ENCODE measurements around the gene STOML3. TPM values are rescaled to one million over a fixed set of nuclear protein-coding genes. Genes with fewer than 3 reads are reported as not detected.
"Not testable (repeated sequence)": the region's sequence is repeated elsewhere in the genome, so short reads cannot be mapped to it uniquely, and the experiment has no call there.

STOML3 gene
- total RNA-seq, 2 experiments from 2014 or later: not detected

DNA sequence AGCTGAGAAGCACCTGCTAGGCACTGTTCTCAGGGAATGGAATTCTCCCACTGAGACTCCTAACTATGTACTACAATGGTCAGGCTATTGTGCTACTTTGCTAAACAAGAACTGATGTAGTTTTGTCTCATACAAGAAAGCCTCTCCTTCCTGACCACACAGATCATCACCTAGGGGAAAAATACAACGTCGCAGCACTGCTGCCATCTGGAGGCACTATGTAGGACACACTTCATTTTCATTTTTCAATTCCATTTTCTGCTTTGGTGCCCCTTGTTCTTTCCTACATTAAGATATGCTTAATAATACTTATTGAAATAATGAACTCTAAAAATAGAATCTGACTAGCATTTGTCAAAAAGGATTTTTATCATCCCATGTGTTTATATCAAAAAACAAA lies 26.2 kb upstream of the STOML3 start:
- H3K27ac Mint-ChIP-seq: peak overlapping the region; percentile 34

DNA sequence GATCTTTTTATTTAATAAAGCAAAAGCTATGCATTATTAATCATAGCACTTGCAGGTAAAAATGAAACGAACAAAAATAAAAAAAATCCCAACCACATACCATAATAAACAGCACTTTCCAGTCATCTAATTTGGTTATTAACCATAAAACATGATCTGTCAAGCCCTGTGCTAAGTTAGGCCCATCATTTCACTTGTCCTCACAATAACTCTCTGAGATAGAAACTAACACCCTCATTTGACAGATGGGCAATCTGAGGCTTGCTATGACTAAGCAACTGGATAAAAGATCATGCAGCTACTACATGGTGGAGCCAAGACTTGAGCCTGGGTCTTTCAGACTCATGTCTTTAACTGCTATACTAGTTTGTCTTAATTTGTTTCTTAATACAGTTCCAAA lies 25.5 kb upstream of the STOML3 start:
- Mint-ChIP-seq H3K27ac (no peak overlapping the region), H3K4me3 (no peak overlapping the region), H3K4me1 (peaks cover 7% of the 10 kb centered on the region), H3K9me3 (no peaks in the 10 kb centered on the region), H3K36me3 (peaks cover 40% of the 10 kb centered on the region), H3K27me3 (no peaks in the 10 kb centered on the region)
- no peak for DNase-seq

More for the DNA sequence above, 26.2 kb upstream of the STOML3 start:
- H3K27me3 Mint-ChIP-seq: no peaks in the 10 kb centered on the region
- peaks cover 7% of the 10 kb centered on the region for H3K4me1 Mint-ChIP-seq
- DNase-seq: no peak
- H3K36me3 Mint-ChIP-seq: peaks cover 37% of the 10 kb centered on the region
- H3K9me3 Mint-ChIP-seq: no peaks in the 10 kb centered on the region
- H3K4me3 Mint-ChIP-seq: no peak overlapping the region

DNA sequence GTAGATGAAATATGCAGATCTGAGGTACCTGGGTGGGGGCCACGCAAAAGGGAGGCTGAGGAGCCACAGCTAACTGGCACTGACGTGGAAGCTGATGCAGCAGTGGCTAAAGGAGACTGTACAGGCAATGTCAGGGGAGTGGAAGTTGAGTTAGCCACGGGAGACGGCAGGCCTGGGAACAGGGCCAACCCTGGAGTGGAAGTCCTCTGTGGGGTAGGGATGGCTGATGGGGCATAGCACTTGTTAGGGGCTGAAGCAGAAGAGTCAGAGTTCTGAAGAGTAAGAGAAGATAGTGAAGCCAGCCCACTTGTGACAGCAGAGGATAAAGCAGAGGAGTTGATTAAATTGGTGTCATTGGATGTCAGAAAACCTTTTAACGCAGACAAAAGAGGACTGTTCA lies 22.8 kb upstream of the STOML3 start:
- no peak overlapping the region for H3K27ac Mint-ChIP-seq
- H3K4me3 Mint-ChIP-seq: no peak overlapping the region
- DNase-seq: no peak
- H3K36me3 Mint-ChIP-seq: peaks cover 47% of the 10 kb centered on the region
- no peaks in the 10 kb centered on the region for H3K27me3 Mint-ChIP-seq
- peaks cover 7% of the 10 kb centered on the region for H3K4me1 Mint-ChIP-seq
- H3K9me3 Mint-ChIP-seq: no peaks in the 10 kb centered on the region

DNA sequence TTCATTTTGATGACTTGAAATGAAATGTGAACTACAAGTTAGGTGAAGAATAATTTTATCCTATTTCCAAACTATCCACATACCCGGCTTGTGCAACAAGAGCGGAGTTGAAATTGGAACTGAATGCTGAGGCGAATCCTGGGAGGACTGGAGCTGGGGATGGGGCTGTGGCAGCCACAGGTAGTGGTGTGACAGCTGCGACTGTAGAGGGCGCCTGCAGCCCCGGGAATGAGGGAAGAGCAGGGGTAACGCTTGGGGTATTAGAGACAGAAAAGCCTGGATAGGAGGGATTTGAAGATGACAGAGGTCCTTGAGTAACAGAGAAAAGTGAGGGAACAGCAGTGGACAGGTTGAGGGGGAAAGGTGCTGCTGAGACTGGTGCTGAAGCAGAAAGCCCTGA lies 22.0 kb upstream of the STOML3 start:
- no peak for DNase-seq
- no peak overlapping the region for H3K4me3 Mint-ChIP-seq
- H3K9me3 Mint-ChIP-seq: no peaks in the 10 kb centered on the region
- no peaks in the 10 kb centered on the region for H3K27me3 Mint-ChIP-seq
- H3K36me3 Mint-ChIP-seq: peaks cover 51% of the 10 kb centered on the region
- peaks cover 7% of the 10 kb centered on the region for H3K4me1 Mint-ChIP-seq
- no peak overlapping the region for H3K27ac Mint-ChIP-seq

DNA sequence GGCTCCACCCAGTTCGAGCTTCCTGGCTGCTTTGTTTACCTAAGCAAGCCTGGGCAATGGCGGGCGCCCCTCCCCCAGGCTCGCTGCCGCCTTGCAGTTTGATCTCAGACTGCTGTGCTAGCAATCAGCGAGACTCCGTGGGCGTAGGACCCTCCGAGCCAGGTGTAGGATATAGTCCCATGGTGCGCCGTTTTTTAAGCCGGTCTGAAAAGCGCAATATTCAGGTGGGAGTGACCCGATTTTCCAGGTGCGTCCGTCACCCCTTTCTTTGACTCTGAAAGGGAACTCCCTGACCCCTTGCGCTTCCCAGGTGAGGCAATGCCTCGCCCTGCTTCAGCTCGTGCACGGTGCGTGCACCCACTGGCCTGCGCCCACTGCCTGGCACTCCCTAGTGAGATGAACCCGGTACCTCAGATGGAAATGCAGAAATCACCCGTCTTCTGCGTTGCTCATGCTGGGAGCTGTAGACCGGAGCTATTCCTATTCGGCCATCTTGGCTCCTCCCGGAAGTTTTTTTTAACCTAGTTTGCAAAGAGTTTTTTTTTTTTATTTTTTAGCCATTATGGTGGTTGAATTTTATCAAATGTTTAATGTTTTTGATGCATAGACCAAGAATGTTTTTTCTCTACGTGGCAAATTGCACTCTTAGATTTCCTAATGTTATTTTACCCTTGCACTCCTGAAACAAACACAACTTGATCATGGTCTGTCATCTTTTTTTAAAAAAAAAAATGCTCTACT lies 15.9 kb upstream of the STOML3 start:
- not testable (repeated sequence) for H3K4me3 Mint-ChIP-seq, H3K9me3 Mint-ChIP-seq, H3K4me1 Mint-ChIP-seq, H3K27me3 Mint-ChIP-seq, DNase-seq, H3K27ac Mint-ChIP-seq
- peaks cover 28% of the 10 kb centered on the region for H3K36me3 Mint-ChIP-seq

DNA sequence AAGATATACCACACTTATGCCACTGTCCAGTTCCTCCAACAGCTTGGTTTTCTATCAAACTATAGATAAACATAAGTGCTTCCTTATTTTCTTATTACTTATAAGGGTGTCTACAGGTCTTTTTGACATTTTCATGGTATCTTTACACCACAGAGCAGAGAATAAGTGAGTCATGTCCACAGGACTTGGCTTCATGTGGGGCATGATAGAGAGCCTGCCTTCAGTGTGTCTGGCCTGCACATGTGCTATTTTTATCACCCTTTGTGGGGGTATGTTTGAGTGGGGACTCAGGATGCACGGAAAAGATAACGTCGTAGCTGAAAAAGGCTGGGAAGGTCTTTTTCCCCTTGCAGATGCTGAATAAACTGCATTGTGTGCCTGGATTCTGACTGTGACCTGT lies 8.1 kb upstream of the STOML3 start:
- H3K27ac Mint-ChIP-seq: no peak overlapping the region
- no peak overlapping the region for H3K4me3 Mint-ChIP-seq
- no peak for DNase-seq
- H3K27me3 Mint-ChIP-seq: no peaks in the 10 kb centered on the region
- peaks cover 1% of the 10 kb centered on the region for H3K9me3 Mint-ChIP-seq
- H3K36me3 Mint-ChIP-seq: no peaks in the 10 kb centered on the region
- H3K4me1 Mint-ChIP-seq: no peaks in the 10 kb centered on the region

DNA sequence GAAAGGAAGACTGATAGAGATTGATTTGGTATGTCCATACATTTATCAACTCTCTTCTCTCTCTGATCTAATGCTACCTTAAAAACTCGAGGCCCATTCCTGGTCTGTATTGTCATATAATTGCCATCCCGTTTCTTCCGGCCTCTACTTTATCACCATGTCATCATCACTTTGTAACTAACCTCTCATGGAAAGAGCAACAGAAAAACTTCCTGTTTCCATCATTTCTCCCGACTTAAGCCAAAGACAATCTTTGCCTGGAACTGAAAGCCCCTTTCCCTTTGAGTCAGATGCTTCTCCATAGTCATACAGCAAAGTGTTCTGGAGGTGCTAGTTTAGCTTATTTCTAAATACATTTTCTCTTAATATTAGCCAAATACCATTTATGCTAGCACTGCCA lies 2.8 kb upstream of the STOML3 start:
- no peak for DNase-seq
- Mint-ChIP-seq H3K4me3 (no peak overlapping the region), H3K27ac (no peak overlapping the region), H3K36me3 (no peaks in the 10 kb centered on the region), H3K9me3 (no peaks in the 10 kb centered on the region), H3K4me1 (no peaks in the 10 kb centered on the region), H3K27me3 (no peaks in the 10 kb centered on the region)

DNA sequence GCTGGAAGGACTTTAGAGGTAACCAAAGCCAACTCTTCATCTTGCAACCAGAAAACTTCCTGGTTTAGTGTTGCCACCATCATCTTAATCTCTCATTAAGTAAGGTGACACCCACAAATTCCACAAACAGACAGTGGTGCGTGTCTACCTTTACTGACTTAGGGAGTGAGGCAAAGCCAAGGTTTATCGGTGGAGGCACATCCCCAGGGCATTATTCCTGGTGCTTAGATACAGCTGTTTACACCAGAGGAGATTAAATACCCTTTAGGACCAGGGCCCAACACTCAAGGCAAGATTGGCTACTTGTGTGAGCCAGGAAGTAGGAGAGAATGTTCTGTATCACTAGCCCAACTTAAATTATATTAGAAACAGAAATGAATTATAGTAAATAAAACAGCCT lies 9.5 kb downstream of the STOML3 start:
- Mint-ChIP-seq H3K9me3 (peaks cover 13% of the 10 kb centered on the region), H3K4me1 (no peaks in the 10 kb centered on the region), H3K27me3 (peaks cover 15% of the 10 kb centered on the region), H3K4me3 (no peak overlapping the region), H3K27ac (no peak overlapping the region), H3K36me3 (no peaks in the 10 kb centered on the region)
- DNase-seq: no peak

DNA sequence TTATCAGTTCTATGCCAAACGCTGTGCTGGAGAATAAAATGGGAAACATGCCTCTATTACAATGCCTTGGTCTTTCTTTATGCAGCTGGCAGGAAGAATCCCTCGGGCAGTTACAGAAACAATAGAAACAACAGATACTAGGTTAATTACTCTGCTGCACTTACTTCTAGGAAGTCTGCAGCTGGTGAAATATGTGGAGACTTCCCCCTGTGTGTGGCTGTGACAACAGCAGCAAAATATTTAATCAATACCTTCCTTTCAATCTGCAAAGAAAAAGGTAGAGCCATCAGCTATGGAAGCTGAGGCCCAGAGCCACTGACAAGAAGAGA lies 9.9 kb downstream of the STOML3 start:
- Mint-ChIP-seq H3K9me3 (peaks cover 13% of the 10 kb centered on the region), H3K4me3 (no peak overlapping the region), H3K4me1 (no peaks in the 10 kb centered on the region)

DNA sequence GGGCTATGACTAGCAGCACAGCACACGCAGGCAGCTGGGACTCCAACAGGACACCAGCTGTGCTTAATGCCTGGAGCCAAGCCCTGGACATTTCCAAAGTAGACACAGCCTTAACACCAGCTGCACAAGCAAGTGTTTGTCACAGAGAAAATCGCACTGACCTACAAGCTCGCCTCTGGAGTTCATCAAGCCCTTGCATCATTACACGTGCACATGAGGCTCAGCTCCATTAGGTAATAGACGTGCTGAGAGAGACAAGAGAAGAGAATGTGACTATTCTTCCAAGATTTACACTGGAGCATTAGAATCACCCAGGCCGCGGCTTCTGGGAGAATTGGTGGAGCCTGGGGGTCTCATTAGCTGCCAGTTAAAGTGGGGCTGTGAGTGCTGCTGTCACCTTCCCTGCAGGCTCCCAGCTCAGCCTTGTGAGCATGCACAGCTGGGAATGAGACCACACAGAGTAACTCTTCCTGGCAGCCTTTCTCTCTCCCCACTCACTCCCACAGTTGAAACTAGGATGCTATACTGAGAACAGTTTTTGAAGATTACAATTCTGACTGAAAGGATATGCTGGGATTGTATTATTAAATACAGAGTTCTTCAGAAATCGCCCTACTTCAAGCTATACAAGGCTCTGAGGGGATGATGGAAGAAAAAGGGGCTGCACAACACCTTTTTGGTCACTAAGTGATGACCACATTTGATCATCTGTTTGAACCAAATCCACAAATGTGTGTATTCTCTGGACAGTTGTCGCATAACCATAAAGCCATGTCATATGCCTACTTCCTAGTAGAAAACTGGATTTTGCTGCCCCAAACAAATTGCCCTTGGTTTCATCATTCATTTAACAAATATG lies 10.5 kb downstream of the STOML3 start:
- no peak overlapping the region for H3K4me3 Mint-ChIP-seq
- peaks cover 13% of the 10 kb centered on the region for H3K9me3 Mint-ChIP-seq
- no peak for DNase-seq
- peaks cover 15% of the 10 kb centered on the region for H3K27me3 Mint-ChIP-seq
- no peaks in the 10 kb centered on the region for H3K36me3 Mint-ChIP-seq
- no peaks in the 10 kb centered on the region for H3K4me1 Mint-ChIP-seq
- H3K27ac Mint-ChIP-seq: no peak overlapping the region

More for the DNA sequence above, 9.9 kb downstream of the STOML3 start:
- DNase-seq: no peak
- H3K27me3 Mint-ChIP-seq: peaks cover 15% of the 10 kb centered on the region
- H3K27ac Mint-ChIP-seq: no peak overlapping the region
- H3K36me3 Mint-ChIP-seq: no peaks in the 10 kb centered on the region

DNA sequence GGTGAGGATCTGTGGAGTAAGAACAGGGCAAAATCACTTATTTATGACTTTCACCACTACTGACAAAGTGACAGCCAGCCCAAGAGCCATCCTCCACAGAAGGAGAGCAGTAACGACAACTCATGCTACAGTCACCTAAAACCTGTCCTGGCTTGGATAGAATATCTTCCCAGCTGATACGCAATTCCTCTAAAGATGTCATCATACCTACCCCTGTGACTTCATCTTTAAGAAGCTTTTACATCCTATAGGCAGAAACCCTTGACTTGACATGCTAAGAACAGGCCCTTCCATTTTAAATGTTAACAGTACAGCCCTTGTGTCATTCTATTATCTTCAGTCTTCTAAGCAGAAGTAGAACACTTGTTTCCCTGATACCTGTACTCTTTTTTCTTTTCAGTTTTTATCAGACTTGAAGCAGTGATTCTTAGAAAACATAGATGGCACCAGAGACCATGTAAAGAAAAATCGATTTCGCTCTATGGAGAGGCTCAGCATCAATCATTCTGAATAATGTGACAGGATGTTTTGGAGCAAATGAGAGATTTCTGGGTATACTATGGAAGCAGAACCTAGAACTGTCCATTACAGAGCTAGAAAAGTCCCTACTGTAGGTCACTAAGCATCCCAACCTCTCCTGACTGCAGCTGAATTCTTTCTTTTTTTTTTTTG lies 20.1 kb downstream of the STOML3 start:
- Mint-ChIP-seq H3K27ac (no peak overlapping the region), H3K27me3 (peaks cover 5% of the 10 kb centered on the region), H3K36me3 (no peaks in the 10 kb centered on the region), H3K4me1 (no peaks in the 10 kb centered on the region), H3K4me3 (no peak overlapping the region), H3K9me3 (no peaks in the 10 kb centered on the region)
- DNase-seq: no peak

DNA sequence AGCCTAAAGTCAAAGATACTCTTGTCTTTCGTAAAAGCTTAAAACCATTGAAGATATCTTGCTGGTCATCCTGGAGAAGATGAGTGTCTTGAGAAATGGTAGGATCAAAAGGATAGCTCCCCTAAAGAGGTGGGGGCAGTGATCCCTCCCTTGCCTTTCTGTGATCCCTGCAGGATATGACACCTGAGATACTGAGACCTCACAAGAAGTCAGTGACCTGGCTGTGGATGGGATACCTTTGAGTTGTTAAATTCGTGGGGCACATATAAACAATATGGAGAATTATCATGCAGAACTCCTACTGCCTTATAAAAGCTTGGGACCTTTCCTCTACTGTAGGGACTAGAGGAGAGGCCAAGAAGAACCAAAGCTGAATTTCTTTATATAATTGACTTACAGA lies 21.4 kb downstream of the STOML3 start:
- H3K27ac Mint-ChIP-seq: no peak overlapping the region
- DNase-seq: no peak
- no peaks in the 10 kb centered on the region for H3K36me3 Mint-ChIP-seq
- no peaks in the 10 kb centered on the region for H3K4me1 Mint-ChIP-seq
- peaks cover 5% of the 10 kb centered on the region for H3K27me3 Mint-ChIP-seq
- no peaks in the 10 kb centered on the region for H3K9me3 Mint-ChIP-seq
- H3K4me3 Mint-ChIP-seq: no peak overlapping the region

DNA sequence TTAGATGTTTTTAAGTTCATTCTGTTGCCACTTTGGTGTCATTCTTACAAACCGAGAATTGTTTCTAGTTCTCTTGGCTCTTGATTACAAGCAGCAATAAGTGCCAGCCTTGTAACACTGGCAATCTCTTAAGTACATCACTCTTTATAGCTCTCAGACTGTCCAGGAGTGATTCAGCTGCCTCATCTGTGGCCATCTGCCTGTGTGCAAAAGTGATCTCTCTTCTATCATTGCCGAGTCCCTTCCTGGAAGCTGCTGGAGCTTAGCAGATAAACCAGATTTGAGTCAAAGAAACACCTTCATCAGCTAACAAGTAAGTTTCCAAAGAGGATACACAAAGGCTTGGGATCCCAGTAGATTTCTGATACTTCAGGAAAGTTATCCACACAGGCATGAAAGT lies 23.2 kb downstream of the STOML3 start:
- Mint-ChIP-seq H3K27ac (no peak overlapping the region), H3K4me3 (no peak overlapping the region)

DNA sequence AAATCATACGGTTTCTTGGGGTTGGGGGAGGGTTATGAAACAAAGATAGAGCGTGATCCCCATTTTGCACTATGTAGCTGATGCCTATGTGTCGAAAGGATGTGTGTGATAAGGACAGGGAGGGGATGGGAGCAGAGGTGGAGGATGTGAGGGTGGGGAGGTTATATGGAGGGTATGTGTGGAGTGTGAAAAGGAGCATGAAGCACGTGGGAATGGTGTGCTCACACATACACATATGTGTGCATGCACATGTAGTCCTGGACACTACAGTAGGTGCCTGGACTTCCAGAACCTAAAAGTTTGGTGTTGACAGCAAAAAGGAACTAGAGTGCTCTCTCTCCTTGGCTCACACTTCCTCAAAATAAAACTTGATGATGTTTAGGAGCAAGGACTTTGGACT lies 25.4 kb downstream of the STOML3 start:
- Mint-ChIP-seq H3K4me1 (no peaks in the 10 kb centered on the region), H3K9me3 (no peaks in the 10 kb centered on the region), H3K36me3 (no peaks in the 10 kb centered on the region), H3K27ac (no peak overlapping the region), H3K4me3 (no peak overlapping the region), H3K27me3 (peaks cover 12% of the 10 kb centered on the region)
- DNase-seq: no peak

More for the DNA sequence above, 23.2 kb downstream of the STOML3 start:
- Mint-ChIP-seq H3K4me1 (no peaks in the 10 kb centered on the region), H3K9me3 (no peaks in the 10 kb centered on the region), H3K27me3 (peaks cover 5% of the 10 kb centered on the region), H3K36me3 (no peaks in the 10 kb centered on the region)
- no peak for DNase-seq

DNA sequence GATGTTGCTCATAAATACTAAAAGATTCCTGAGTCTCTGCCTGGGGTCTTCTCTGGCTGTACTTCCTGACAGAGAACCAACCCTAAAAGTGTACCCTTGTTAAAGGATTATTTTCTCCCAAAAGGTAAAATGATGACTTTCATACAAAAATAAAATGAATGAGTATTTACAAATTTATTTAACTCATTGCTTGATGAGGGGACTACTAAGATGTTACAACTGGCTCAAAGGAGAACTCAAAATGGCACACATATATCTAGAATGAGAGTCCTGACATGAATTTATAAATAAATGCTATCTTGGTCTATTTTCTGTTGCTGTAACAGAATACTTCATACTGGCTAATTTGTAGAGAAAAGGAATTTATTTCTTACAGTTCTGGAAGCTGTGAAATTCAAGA lies 30.5 kb downstream of the STOML3 start:
- DNase-seq: no peak
- Mint-ChIP-seq H3K4me3 (no peak overlapping the region), H3K27me3 (peaks cover 7% of the 10 kb centered on the region), H3K4me1 (no peaks in the 10 kb centered on the region), H3K9me3 (peaks cover 1% of the 10 kb centered on the region), H3K36me3 (no peaks in the 10 kb centered on the region), H3K27ac (no peak overlapping the region)

All from activated naive CD8-positive, alpha-beta T cell treated with anti-CD3 and anti-CD28 coated beads for 36 hours (primary cell).